Mesothelial cell of epicardium (in vitro differentiated cells): ENCODE measurements around the gene ADCY7. TPM values are rescaled to one million over a fixed set of nuclear protein-coding genes. Genes with fewer than 3 reads are reported as not detected.

ENCODE experiments used
- DNase-seq, 2 experiments: peaks; one replicate each; pipeline ENCODE4 v3.0.0; 2021; ENCODE audit warnings: low spot score in 2 of 2; ENCODE audit not compliant: unreplicated experiment in 2 of 2
- H3K27ac Mint-ChIP-seq: 2 replicates; pipeline ENCODE4 v1.8.0; 2021; ENCODE audit warnings: mixed read lengths
- H3K27me3 Mint-ChIP-seq: 2 replicates; pipeline ENCODE4 v1.8.0; 2021; ENCODE audit warnings: low read depth, mixed read lengths
- H3K36me3 Mint-ChIP-seq: 2 replicates; pipeline ENCODE4 v1.8.0; 2021; ENCODE audit warnings: mixed read lengths
- H3K4me1 Mint-ChIP-seq: 2 replicates; pipeline ENCODE4 v1.8.0; 2021; ENCODE audit warnings: mixed read lengths
- H3K4me3 Mint-ChIP-seq: 2 replicates; pipeline ENCODE4 v1.8.0; 2021; ENCODE audit warnings: mild to moderate bottlenecking, moderate library complexity, mixed read lengths
- H3K9me3 Mint-ChIP-seq: 2 replicates; pipeline ENCODE4 v1.8.0; 2021; ENCODE audit warnings: mixed read lengths
- CTCF ChIP-seq: fragments of 200-600 bp; sonication (generic); IDR thresholded peaks from one replicate; pipeline ENCODE4 v1.5.0; 2021; ENCODE audit warnings: antibody characterized with exemption; ENCODE audit not compliant: unreplicated experiment
- total RNA-seq: library from RNA; stranded (reverse); gene quantifications from 3 replicates; pipeline ENCODE4 v1.2.1, GENCODE V29; 2021

Gene ADCY7
- total RNA-seq, 1 donor from 2014 or later, result 25.7 TPM

DNA sequence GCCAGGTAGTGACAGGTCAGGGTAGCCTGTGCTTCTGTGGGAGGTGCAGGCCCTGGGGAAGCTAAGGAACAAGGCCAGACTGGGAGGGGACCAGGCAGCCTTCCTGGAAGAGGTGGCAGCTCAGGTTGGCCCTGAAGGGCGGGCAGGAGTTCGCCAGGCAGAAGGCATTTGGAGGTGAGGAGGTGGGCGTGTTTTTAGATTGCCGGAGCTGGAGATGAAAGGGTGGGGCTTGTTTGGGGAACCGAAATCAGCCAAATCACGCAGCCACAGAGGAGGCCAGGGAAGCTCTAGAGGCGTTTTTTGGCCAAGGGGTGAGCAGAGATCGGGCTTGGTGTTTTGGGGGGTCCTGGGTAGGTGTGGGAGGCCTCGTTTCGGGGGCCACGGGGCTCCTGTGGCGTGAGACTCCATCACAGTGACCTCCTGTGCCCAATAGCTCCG is 7.6 kb downstream of the ADCY7 start:
- Mint-ChIP-seq H3K4me3 (no peak overlapping the region), H3K27me3 (no peaks in the 10 kb centered on the region), H3K36me3 (peaks cover 3% of the 10 kb centered on the region), H3K9me3 (peaks cover 5% of the 10 kb centered on the region), H3K4me1 (no peaks in the 10 kb centered on the region), H3K27ac (no peak overlapping the region)
- DNase-seq, result no peak
- TF ChIP-seq CTCF, result no peak

DNA sequence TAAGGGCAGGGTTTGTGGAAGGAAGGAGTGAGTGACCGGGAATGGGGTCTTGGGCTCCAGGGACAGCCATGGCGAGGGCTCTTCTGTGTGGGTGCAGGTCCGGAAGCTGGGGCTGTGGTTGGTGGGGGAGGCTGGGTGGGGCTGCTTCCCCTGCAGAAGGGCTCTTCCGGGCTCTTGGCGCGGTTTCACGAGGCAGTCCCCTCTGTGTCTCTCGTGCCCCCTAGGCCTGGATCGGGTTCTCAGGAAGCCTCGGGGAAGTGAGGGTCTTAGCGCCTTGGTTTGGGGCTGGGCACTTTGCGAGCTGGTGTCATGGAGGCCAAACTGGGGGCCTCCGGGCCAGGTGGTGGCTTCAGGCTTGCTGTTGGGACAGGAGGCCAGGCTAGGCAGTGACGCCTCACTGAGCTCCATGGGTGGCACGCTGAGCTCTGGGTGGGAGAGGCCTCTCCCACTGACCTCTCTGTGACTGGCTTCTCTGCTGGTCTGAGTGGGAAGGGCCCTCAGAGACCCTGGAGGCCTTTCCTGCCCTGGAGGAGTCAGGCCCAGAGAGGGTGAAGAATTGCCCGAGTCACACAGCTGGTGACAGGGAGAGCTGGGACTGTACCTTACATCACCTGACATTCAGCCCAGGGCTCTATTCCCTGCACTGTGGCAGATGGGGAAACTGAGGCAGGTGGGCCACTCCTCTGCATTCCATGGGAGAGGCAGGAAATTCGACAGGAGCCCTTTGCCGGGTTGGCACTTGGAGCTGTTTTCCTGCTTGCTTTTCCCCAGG is 8.2 kb downstream of the ADCY7 start:
- Mint-ChIP-seq H3K4me3 (no peak overlapping the region), H3K27ac (no peak overlapping the region), H3K27me3 (no peaks in the 10 kb centered on the region), H3K36me3 (peaks cover 3% of the 10 kb centered on the region), H3K4me1 (no peaks in the 10 kb centered on the region), H3K9me3 (peaks cover 5% of the 10 kb centered on the region)
- TF ChIP-seq CTCF, result no peak
- DNase-seq, result no peak

GRCh38 chr16:50275098-50275415 is 8.7 kb downstream of the ADCY7 start:
- TF ChIP-seq CTCF, result no peak
- Mint-ChIP-seq H3K27me3 (no peaks in the 10 kb centered on the region), H3K36me3 (peaks cover 3% of the 10 kb centered on the region), H3K4me1 (no peaks in the 10 kb centered on the region), H3K4me3 (no peak overlapping the region), H3K9me3 (peaks cover 9% of the 10 kb centered on the region), H3K27ac (no peak overlapping the region)
- DNase-seq, result no peak

DNA sequence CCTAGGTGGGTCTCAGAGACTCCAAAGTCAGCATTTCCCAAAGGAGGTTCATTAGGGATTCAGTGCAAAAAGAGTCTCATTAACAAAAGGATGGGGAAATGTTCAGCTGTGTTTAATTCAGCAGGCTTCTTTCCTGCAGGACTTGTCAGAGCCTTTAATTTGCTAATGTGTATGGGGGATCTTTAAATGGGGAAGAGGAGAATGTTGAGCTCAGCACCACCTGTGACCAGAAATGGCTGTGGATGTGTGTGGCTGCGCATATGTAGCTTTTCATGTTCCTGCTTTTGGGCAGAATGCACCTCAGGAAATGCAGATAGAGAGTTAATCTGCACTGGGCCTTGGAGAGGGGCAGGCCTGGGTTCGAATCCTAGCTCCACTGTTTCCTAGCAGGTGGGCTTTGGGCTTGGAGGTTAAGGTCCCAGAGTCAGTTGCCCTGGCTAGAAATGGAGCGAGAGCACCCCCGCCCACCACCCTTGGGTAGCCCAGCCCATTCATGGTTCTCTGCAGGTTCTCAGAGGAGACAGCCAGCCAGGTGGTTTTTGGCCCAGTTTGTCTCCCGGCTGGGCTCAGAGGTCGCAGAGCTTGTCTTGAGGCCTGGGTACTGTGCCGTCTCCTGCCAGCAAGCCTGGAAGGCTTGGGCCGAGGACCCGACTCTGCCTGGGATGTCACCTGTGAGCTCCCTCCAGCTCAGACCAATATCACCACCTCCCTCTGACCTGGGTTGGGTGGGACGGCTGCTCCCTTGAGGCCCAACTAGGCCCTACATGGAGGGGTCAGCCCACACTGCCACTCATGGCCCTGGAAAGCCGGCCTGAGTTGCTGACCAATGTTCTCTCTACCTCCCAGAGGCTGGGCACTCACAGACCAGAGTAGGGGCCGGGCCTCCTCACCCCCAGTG is 9.3 kb downstream of the ADCY7 start:
- peaks cover 3% of the 10 kb centered on the region for H3K36me3 Mint-ChIP-seq
- H3K27ac Mint-ChIP-seq, result no peak overlapping the region
- H3K4me3 Mint-ChIP-seq, result no peak overlapping the region
- peaks cover 14% of the 10 kb centered on the region for H3K9me3 Mint-ChIP-seq
- DNase-seq, result no peak
- no peaks in the 10 kb centered on the region for H3K27me3 Mint-ChIP-seq
- TF ChIP-seq CTCF, result no peak
- H3K4me1 Mint-ChIP-seq, result no peaks in the 10 kb centered on the region

- no peaks in the 10 kb centered on the region for H3K27me3 Mint-ChIP-seq
- peaks cover 3% of the 10 kb centered on the region for H3K36me3 Mint-ChIP-seq
- no peak overlapping the region for H3K4me3 Mint-ChIP-seq
- peaks cover 14% of the 10 kb centered on the region for H3K9me3 Mint-ChIP-seq
- no peak for DNase-seq
- no peaks in the 10 kb centered on the region for H3K4me1 Mint-ChIP-seq
- no peak overlapping the region for H3K27ac Mint-ChIP-seq
- TF ChIP-seq CTCF, result no peak
Observed at GRCh38 chr16:50276326-50276640, 9.9 kb downstream of the ADCY7 start.
